Smooth muscle cell of the pulmonary artery (primary cell): ENCODE data around the gene ELOVL2. TPM values are rescaled to one million over a fixed set of nuclear protein-coding genes. Genes with fewer than 3 reads are reported as not detected.

Experiments
- total RNA-seq: library from RNA; depleted of rRNA; stranded (reverse); fragments of >200 nt; gene quantifications from 2 replicates; pipeline ENCODE4 v1.2.3, GENCODE V29; 2014

Gene ELOVL2
- total RNA-seq = 0.46 and 0.85 TPM in 2 replicates

GRCh38 chr6:11043961-11044711 is at the start of gene ELOVL2:
ELOVL2 (minus strand) TSS chr6:11044305; CDS start chr6:11044230, 75 bp downstream.

Other genes with a start within 250 kb of the ELOVL2 start
- gene MAK, start 205.8 kb downstream of the ELOVL2 start, total RNA-seq = not detected in 2 replicates
- not detected in 2 replicates for gene GCM2, start 162.3 kb downstream of the ELOVL2 start, total RNA-seq
- gene SYCP2L, start 157.3 kb downstream of the ELOVL2 start, total RNA-seq = 0.07 TPM in 1 of 2 replicates, not detected in the other
- gene SMIM13, start 49.5 kb upstream of the ELOVL2 start, total RNA-seq = 9.2 and 12.0 TPM in 2 replicates
- gene ERVFRD-1, start 67.4 kb upstream of the ELOVL2 start, total RNA-seq = not detected in 2 replicates
- gene NEDD9, start 188.4 kb upstream of the ELOVL2 start, total RNA-seq = 8.7 and 20.9 TPM in 2 replicates